ENCODE data around the gene RAG2.

DNA sequence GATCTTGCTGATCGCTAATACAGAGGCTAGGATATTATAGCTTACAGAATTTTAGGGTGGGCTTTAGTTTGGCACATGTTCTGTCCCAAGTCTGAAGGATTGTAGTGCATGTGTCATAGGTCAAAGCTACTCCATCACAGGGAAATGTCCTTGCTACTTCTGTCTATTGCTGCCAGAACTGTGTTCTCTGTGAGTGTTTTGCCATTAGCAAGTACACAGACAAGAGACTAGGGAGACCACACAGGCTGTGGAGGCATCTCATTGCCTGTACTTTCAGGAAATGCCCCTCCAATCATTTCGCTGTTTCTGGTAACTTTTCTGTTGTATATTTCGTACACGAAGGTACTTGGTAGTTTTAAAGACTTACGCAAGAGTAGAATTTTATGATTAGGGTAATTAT is 25.5 kb upstream of the RAG2 start:
- TF ChIP-seq, protein P1, sequence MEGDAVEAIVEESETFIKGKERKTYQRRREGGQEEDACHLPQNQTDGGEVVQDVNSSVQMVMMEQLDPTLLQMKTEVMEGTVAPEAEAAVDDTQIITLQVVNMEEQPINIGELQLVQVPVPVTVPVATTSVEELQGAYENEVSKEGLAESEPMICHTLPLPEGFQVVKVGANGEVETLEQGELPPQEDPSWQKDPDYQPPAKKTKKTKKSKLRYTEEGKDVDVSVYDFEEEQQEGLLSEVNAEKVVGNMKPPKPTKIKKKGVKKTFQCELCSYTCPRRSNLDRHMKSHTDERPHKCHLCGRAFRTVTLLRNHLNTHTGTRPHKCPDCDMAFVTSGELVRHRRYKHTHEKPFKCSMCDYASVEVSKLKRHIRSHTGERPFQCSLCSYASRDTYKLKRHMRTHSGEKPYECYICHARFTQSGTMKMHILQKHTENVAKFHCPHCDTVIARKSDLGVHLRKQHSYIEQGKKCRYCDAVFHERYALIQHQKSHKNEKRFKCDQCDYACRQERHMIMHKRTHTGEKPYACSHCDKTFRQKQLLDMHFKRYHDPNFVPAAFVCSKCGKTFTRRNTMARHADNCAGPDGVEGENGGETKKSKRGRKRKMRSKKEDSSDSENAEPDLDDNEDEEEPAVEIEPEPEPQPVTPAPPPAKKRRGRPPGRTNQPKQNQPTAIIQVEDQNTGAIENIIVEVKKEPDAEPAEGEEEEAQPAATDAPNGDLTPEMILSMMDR (IDR thresholded peaks at IDR 0.05), result no peak
- no peak for TF ChIP-seq POLR2A (IDR thresholded peaks at IDR 0.05)

Data from Peyer's patch (tissue), 4 donors.